Activated CD4-positive, CD25-positive, alpha-beta regulatory T cell (primary cell): ENCODE measurements around the gene NELL2.
"Not testable (repeated sequence)": the region's sequence is repeated elsewhere in the genome, so short reads cannot be mapped to it uniquely, and the experiment has no call there.

Experiments
- DNase-seq, 4 experiments: peaks; one replicate each; lab custom pipeline; 2025; lab: John Stamatoyannopoulos, UW

Gene NELL2

GRCh38 chr12:44778863-44779262 is 97.3 kb downstream of the NELL2 start:
- no peak for DNase-seq

- DNase-seq = no peak
Observed at GRCh38 chr12:44777044-44777443, 99.1 kb downstream of the NELL2 start.

- no peak for DNase-seq
Observed at GRCh38 chr12:44775901-44776300, 100.2 kb downstream of the NELL2 start.

GRCh38 chr12:44774815-44775411 is 101.2 kb downstream of the NELL2 start:
- peak; percentile 3 to 22 (median 5) for DNase-seq

- DNase-seq = no peak
Observed at GRCh38 chr12:44771485-44772021, 104.6 kb downstream of the NELL2 start.

- no peak for DNase-seq
Observed at GRCh38 chr12:44765796-44766195, 110.3 kb downstream of the NELL2 start.

GRCh38 chr12:44763021-44763420 is 113.1 kb downstream of the NELL2 start:
- DNase-seq = no peak

- no peak for DNase-seq
Observed at GRCh38 chr12:44759289-44759688, 116.8 kb downstream of the NELL2 start.

- DNase-seq = no peak
Observed at GRCh38 chr12:44750468-44750867, 125.6 kb downstream of the NELL2 start.

- no peak for DNase-seq
Observed at GRCh38 chr12:44749566-44749965, 126.5 kb downstream of the NELL2 start.

GRCh38 chr12:44748950-44749468 is 127.1 kb downstream of the NELL2 start:
- no peak for DNase-seq

- not testable (repeated sequence) for DNase-seq
Observed at GRCh38 chr12:44741292-44741980, 134.7 kb downstream of the NELL2 start.

- no peak for DNase-seq
Observed at GRCh38 chr12:44738051-44738450, 138.1 kb downstream of the NELL2 start.

GRCh38 chr12:44728566-44728965 is 147.5 kb downstream of the NELL2 start:
- no peak for DNase-seq

GRCh38 chr12:44720265-44720664 is 155.8 kb downstream of the NELL2 start:
- no peak for DNase-seq

- DNase-seq = no peak
Observed at GRCh38 chr12:44717612-44718011, 158.5 kb downstream of the NELL2 start.

GRCh38 chr12:44716711-44717110 is 159.4 kb downstream of the NELL2 start:
- DNase-seq = no peak

GRCh38 chr12:44711736-44712135 is 164.4 kb downstream of the NELL2 start:
- DNase-seq = no peak

GRCh38 chr12:44709166-44709565 is 166.9 kb downstream of the NELL2 start:
- DNase-seq = no peak

GRCh38 chr12:44708218-44708617 is 167.9 kb downstream of the NELL2 start:
- no peak for DNase-seq

GRCh38 chr12:44703182-44703910 is 172.8 kb downstream of the NELL2 start:
- no peak for DNase-seq

GRCh38 chr12:44697511-44697910 is 178.6 kb downstream of the NELL2 start:
- no peak for DNase-seq

- no peak for DNase-seq
Observed at GRCh38 chr12:44696542-44696941, 179.6 kb downstream of the NELL2 start.
